ENCODE results near the gene DHX35. TPM values are rescaled to one million over a fixed set of nuclear protein-coding genes. Genes with fewer than 3 reads are reported as not detected.
A peak's percentile ranks its signal among the peaks of the same experiment; 100 is the strongest.

Gene DHX35
- total and polyA plus RNA-seq, 2 of the 13 experiments (the other 11 are each of a cell fraction or from before 2014, with no cell fraction given), result 25.8 to 28.7 TPM

DNA sequence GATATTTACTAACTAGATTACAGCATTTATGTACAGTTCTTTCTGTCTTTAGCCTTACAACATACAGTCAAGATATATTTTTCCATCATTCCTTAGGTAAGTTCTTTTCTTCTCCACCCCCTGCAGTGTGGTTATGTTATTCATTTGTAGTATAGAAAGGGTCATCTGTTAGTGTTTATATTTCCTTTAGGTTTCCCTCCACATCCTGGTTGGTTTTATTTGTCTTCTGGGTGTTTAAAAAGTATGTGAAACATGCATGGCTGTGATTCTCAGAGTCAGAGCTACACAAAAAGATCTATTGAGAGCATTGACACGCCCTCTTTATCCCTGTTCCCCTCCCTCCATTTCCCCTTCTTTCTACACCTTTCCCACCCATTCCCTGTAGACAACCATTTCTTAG, 20.1 kb downstream of the DHX35 start (continued):
- TF ChIP-seq, protein P1, sequence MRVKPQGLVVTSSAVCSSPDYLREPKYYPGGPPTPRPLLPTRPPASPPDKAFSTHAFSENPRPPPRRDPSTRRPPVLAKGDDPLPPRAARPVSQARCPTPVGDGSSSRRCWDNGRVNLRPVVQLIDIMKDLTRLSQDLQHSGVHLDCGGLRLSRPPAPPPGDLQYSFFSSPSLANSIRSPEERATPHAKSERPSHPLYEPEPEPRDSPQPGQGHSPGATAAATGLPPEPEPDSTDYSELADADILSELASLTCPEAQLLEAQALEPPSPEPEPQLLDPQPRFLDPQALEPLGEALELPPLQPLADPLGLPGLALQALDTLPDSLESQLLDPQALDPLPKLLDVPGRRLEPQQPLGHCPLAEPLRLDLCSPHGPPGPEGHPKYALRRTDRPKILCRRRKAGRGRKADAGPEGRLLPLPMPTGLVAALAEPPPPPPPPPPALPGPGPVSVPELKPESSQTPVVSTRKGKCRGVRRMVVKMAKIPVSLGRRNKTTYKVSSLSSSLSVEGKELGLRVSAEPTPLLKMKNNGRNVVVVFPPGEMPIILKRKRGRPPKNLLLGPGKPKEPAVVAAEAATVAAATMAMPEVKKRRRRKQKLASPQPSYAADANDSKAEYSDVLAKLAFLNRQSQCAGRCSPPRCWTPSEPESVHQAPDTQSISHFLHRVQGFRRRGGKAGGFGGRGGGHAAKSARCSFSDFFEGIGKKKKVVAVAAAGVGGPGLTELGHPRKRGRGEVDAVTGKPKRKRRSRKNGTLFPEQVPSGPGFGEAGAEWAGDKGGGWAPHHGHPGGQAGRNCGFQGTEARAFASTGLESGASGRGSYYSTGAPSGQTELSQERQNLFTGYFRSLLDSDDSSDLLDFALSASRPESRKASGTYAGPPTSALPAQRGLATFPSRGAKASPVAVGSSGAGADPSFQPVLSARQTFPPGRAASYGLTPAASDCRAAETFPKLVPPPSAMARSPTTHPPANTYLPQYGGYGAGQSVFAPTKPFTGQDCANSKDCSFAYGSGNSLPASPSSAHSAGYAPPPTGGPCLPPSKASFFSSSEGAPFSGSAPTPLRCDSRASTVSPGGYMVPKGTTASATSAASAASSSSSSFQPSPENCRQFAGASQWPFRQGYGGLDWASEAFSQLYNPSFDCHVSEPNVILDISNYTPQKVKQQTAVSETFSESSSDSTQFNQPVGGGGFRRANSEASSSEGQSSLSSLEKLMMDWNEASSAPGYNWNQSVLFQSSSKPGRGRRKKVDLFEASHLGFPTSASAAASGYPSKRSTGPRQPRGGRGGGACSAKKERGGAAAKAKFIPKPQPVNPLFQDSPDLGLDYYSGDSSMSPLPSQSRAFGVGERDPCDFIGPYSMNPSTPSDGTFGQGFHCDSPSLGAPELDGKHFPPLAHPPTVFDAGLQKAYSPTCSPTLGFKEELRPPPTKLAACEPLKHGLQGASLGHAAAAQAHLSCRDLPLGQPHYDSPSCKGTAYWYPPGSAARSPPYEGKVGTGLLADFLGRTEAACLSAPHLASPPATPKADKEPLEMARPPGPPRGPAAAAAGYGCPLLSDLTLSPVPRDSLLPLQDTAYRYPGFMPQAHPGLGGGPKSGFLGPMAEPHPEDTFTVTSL (CRISPR knock-in tag; IDR thresholded peaks at IDR 0.05; ENCODE audit: borderline replicate concordance), result 0 out of 2 replicates have a peak, but pooled peaks have one; percentile 19
- TF ChIP-seq TEAD3 (CRISPR knock-in tag; optimal IDR thresholded peaks at IDR 0.05; ENCODE audit: borderline replicate concordance) (peak; percentile 68), PHF21A (CRISPR knock-in tag; IDR thresholded peaks at IDR 0.05) (no peak), ERF (CRISPR knock-in tag; IDR thresholded peaks at IDR 0.05) (0 out of 2 replicates have a peak, but pooled peaks have one; percentile 22), SAP130 (CRISPR knock-in tag; IDR thresholded peaks at IDR 0.05; ENCODE audit: low read depth) (peak; percentile 73), ZBTB20 (CRISPR knock-in tag; IDR thresholded peaks at IDR 0.05; ENCODE audit: borderline replicate concordance, low read depth) (peak; percentile 30; the same call in 1 of the 2 replicates), FOXK1 (CRISPR knock-in tag; IDR thresholded peaks at IDR 0.05; ENCODE audit: borderline replicate concordance, low read depth) (peak; percentile 42; the same call in 1 of the 2 replicates), ELF1 (CRISPR knock-in tag; IDR thresholded peaks at IDR 0.05) (no peak), FOXA3 (CRISPR knock-in tag; IDR thresholded peaks at IDR 0.05) (peak; percentile 72), EP300 (IDR thresholded peaks at IDR 0.05; ENCODE audit: low read depth in 2 of 2, low read length in 2 of 2) (peak in 1 of 2 experiments; percentile 37; a peak in 1 of 4 replicates), EP300 (CRISPR knock-in tag; IDR thresholded peaks at IDR 0.05; ENCODE audit: borderline replicate concordance) (no peak), SP5 (CRISPR knock-in tag; IDR thresholded peaks at IDR 0.05; ENCODE audit: borderline replicate concordance, low read depth) (0 out of 2 replicates have a peak, but pooled peaks have one; percentile 63), ZFAT (CRISPR knock-in tag; conservative IDR thresholded peaks at IDR 0.05) (no peak), SOX13 (IDR thresholded peaks at IDR 0.05) (no peak), SOX13 (CRISPR knock-in tag; conservative IDR thresholded peaks at IDR 0.05 in 1 of 2, IDR thresholded peaks at IDR 0.05 in 1 of 2) (peak in 1 of 2 experiments; percentile 73; a peak in 1 of 4 replicates), POLR2AphosphoS2 (IDR thresholded peaks at IDR 0.05; ENCODE audit: low read depth, low read length) (no peak)
- TF ChIP-seq, protein P2, sequence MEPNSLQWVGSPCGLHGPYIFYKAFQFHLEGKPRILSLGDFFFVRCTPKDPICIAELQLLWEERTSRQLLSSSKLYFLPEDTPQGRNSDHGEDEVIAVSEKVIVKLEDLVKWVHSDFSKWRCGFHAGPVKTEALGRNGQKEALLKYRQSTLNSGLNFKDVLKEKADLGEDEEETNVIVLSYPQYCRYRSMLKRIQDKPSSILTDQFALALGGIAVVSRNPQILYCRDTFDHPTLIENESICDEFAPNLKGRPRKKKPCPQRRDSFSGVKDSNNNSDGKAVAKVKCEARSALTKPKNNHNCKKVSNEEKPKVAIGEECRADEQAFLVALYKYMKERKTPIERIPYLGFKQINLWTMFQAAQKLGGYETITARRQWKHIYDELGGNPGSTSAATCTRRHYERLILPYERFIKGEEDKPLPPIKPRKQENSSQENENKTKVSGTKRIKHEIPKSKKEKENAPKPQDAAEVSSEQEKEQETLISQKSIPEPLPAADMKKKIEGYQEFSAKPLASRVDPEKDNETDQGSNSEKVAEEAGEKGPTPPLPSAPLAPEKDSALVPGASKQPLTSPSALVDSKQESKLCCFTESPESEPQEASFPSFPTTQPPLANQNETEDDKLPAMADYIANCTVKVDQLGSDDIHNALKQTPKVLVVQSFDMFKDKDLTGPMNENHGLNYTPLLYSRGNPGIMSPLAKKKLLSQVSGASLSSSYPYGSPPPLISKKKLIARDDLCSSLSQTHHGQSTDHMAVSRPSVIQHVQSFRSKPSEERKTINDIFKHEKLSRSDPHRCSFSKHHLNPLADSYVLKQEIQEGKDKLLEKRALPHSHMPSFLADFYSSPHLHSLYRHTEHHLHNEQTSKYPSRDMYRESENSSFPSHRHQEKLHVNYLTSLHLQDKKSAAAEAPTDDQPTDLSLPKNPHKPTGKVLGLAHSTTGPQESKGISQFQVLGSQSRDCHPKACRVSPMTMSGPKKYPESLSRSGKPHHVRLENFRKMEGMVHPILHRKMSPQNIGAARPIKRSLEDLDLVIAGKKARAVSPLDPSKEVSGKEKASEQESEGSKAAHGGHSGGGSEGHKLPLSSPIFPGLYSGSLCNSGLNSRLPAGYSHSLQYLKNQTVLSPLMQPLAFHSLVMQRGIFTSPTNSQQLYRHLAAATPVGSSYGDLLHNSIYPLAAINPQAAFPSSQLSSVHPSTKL (CRISPR knock-in tag; IDR thresholded peaks at IDR 0.05), result peak; percentile 83
- TF ChIP-seq, protein P3, sequence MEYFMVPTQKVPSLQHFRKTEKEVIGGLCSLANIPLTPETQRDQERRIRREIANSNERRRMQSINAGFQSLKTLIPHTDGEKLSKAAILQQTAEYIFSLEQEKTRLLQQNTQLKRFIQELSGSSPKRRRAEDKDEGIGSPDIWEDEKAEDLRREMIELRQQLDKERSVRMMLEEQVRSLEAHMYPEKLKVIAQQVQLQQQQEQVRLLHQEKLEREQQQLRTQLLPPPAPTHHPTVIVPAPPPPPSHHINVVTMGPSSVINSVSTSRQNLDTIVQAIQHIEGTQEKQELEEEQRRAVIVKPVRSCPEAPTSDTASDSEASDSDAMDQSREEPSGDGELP (IDR thresholded peaks at IDR 0.05; ENCODE audit: borderline replicate concordance, low read depth), result peak; percentile 41; the same call in 1 of the 2 replicates

Measured in HepG2 (cell line).